ENCODE results near the gene ASPA. TPM values are rescaled to one million over a fixed set of nuclear protein-coding genes. Genes with fewer than 3 reads are reported as not detected.
A peak's percentile ranks its signal among the peaks of the same experiment; 100 is the strongest.

Gene ASPA
- total RNA-seq, 6 experiments from 2014 or later = 1.7 to 6.0 (median 4.2) TPM

GRCh38 chr17:3503285-3503684 is 27.5 kb downstream of the ASPA start:
- intact Hi-C loops (cut with DNase I) = no loop called here
- H3K27me3 ChIP-seq = no peaks in the 10 kb centered on the region
- no peak for TF ChIP-seq POLR2A (IDR thresholded peaks at IDR 0.05)
- TF ChIP-seq CTCF (IDR thresholded peaks at IDR 0.05) = no peak
- no peak overlapping the region for H3K4me3 ChIP-seq
- DNase-seq (no peak), ATAC-seq (no peak)
- no peaks in the 10 kb centered on the region for H3K9me3 ChIP-seq
- peaks cover 0 to 4% (median 0%) of the 10 kb centered on the region in 4 donors for H3K4me1 ChIP-seq
- no peaks in the 10 kb centered on the region for H3K36me3 ChIP-seq
- WGBS (ENCODE audit: insufficient coverage, low coverage, low lambda C conversion rate, missing lambda C conversion rate) = 53% methylated on average over 1 of the region's 1 CpG
- H3K27ac ChIP-seq = no peak overlapping the region

- no peaks in the 10 kb centered on the region for H3K36me3 ChIP-seq
- H3K9me3 ChIP-seq = no peaks in the 10 kb centered on the region
- WGBS (ENCODE audit: insufficient coverage, low coverage, low lambda C conversion rate, missing lambda C conversion rate) = 92% methylated on average over 7 of the region's 7 CpGs
- no peak for DNase-seq
- H3K27me3 ChIP-seq = no peaks in the 10 kb centered on the region
- TF ChIP-seq CTCF (IDR thresholded peaks at IDR 0.05) = no peak
- no peak for TF ChIP-seq POLR2A (IDR thresholded peaks at IDR 0.05)
- no peak overlapping the region for H3K4me3 ChIP-seq
- no peak overlapping the region for H3K27ac ChIP-seq
- intact Hi-C loops (cut with DNase I) = no loop called here
- ATAC-seq = no peak
- H3K4me1 ChIP-seq = peaks cover 0 to 4% (median 0%) of the 10 kb centered on the region in 4 donors
These were observed 29.2 kb downstream of the ASPA start for GRCh38 chr17:3505008-3505407.

- DNase-seq (peak; percentile 44 to 82 (median 77)), ATAC-seq (peak; percentile 82 to 100 (median 99))
- intact Hi-C loops (cut with DNase I) = no loop called here
- H3K4me1 ChIP-seq = peaks cover 0 to 4% (median 0%) of the 10 kb centered on the region in 4 donors
- no peak for TF ChIP-seq CTCF (IDR thresholded peaks at IDR 0.05)
- TF ChIP-seq POLR2A (IDR thresholded peaks at IDR 0.05) = no peak
- no peak overlapping the region for H3K27ac ChIP-seq
- H3K27me3 ChIP-seq = no peaks in the 10 kb centered on the region
- 21% methylated on average over 2 of the region's 2 CpGs for WGBS (ENCODE audit: insufficient coverage, low coverage, low lambda C conversion rate, missing lambda C conversion rate)
- H3K4me3 ChIP-seq = no peak overlapping the region
- no peaks in the 10 kb centered on the region for H3K36me3 ChIP-seq
- H3K9me3 ChIP-seq = no peaks in the 10 kb centered on the region
These were observed 30.3 kb downstream of the ASPA start for GRCh38 chr17:3506054-3506453.

- DNase-seq = no peak
- no peak overlapping the region for H3K27ac ChIP-seq
- no peak for ATAC-seq
- H3K36me3 ChIP-seq = no peaks in the 10 kb centered on the region
- TF ChIP-seq CTCF (IDR thresholded peaks at IDR 0.05) (no peak), POLR2A (IDR thresholded peaks at IDR 0.05) (no peak)
- H3K27me3 ChIP-seq = no peaks in the 10 kb centered on the region
- peaks cover 0 to 10% (median 0%) of the 10 kb centered on the region in 4 donors for H3K4me1 ChIP-seq
- H3K9me3 ChIP-seq = no peaks in the 10 kb centered on the region
- WGBS (ENCODE audit: insufficient coverage, low coverage, low lambda C conversion rate, missing lambda C conversion rate) = 65% methylated on average over 1 of the region's 1 CpG
- intact Hi-C loops (cut with DNase I) = no loop called here
- H3K4me3 ChIP-seq = no peak overlapping the region
These were observed 31.3 kb downstream of the ASPA start for GRCh38 chr17:3507071-3507470.

GRCh38 chr17:3507869-3508268 is 32.1 kb downstream of the ASPA start:
- intact Hi-C loops (cut with DNase I) = no loop called here
- Histone ChIP-seq H3K27me3 (no peaks in the 10 kb centered on the region), H3K9me3 (no peaks in the 10 kb centered on the region), H3K36me3 (no peaks in the 10 kb centered on the region), H3K27ac (no peak overlapping the region), H3K4me1 (peaks cover 0 to 16% (median 2%) of the 10 kb centered on the region in 4 donors), H3K4me3 (no peak overlapping the region)
- no peak for ATAC-seq
- no peak for DNase-seq
- 63% methylated on average over 3 of the region's 3 CpGs for WGBS (ENCODE audit: insufficient coverage, low coverage, low lambda C conversion rate, missing lambda C conversion rate)
- TF ChIP-seq CTCF (IDR thresholded peaks at IDR 0.05) = no peak
- TF ChIP-seq POLR2A (IDR thresholded peaks at IDR 0.05) = no peak
